ENCODE results near the gene FBXL13. TPM values are rescaled to one million over a fixed set of nuclear protein-coding genes. Genes with fewer than 3 reads are reported as not detected.
A peak's percentile ranks its signal among the peaks of the same experiment; 100 is the strongest.

Gene FBXL13
- total and polyA plus RNA-seq, 12 donors: 0.61 to 6.8 (median 2.7) TPM

- Histone ChIP-seq H3K36me3 (replicated peaks in 1 of 2) (no peaks in the 10 kb centered on the region), H3K27me3 (no peaks in the 10 kb centered on the region), H3K4me1 (replicated peaks in 1 of 2) (no peaks in the 10 kb centered on the region), H3K4me3 (no peak overlapping the region), H3K9me3 (replicated peaks in 1 of 3) (peaks cover 0 to under 1% (median 0%) of the 10 kb centered on the region in 3 donors), H3K27ac (peak overlapping the region in 2 of 5 donors; percentile 15 to 45)
- TF ChIP-seq, protein P1, sequence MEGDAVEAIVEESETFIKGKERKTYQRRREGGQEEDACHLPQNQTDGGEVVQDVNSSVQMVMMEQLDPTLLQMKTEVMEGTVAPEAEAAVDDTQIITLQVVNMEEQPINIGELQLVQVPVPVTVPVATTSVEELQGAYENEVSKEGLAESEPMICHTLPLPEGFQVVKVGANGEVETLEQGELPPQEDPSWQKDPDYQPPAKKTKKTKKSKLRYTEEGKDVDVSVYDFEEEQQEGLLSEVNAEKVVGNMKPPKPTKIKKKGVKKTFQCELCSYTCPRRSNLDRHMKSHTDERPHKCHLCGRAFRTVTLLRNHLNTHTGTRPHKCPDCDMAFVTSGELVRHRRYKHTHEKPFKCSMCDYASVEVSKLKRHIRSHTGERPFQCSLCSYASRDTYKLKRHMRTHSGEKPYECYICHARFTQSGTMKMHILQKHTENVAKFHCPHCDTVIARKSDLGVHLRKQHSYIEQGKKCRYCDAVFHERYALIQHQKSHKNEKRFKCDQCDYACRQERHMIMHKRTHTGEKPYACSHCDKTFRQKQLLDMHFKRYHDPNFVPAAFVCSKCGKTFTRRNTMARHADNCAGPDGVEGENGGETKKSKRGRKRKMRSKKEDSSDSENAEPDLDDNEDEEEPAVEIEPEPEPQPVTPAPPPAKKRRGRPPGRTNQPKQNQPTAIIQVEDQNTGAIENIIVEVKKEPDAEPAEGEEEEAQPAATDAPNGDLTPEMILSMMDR (IDR thresholded peaks at IDR 0.05): no peak
- TF ChIP-seq POLR2A (IDR thresholded peaks at IDR 0.05): no peak
- 33 to 38% (median 37%) methylated on average over 3 of the region's 3 CpGs for WGBS, 4 donors
- intact Hi-C loops (cut with DNase I): no loop called here
- no peak for DNase-seq
Observed at GRCh38 chr7:103011650-103012049, 62.9 kb downstream of the FBXL13 start.

- WGBS, 4 donors: 85 to 88% methylated on average over 1 of the region's 1 CpG; no CpG with 5 or more reads in 2 of the 4 donors
- H3K4me1 ChIP-seq (replicated peaks in 1 of 2): no peaks in the 10 kb centered on the region
- no peak for TF ChIP-seq POLR2A (IDR thresholded peaks at IDR 0.05)
- TF ChIP-seq, protein P1 (IDR thresholded peaks at IDR 0.05): no peak
- H3K27ac ChIP-seq: no peak overlapping the region
- H3K27me3 ChIP-seq: no peaks in the 10 kb centered on the region
- no peak for DNase-seq
- no peaks in the 10 kb centered on the region for H3K36me3 ChIP-seq (replicated peaks in 1 of 2)
- no peak overlapping the region for H3K4me3 ChIP-seq
- intact Hi-C loops (cut with DNase I): no loop called here
- H3K9me3 ChIP-seq (replicated peaks in 1 of 3): peaks cover 0 to 4% (median 0%) of the 10 kb centered on the region in 3 donors
Observed at GRCh38 chr7:103010211-103010610, 64.4 kb downstream of the FBXL13 start.

GRCh38 chr7:103009466-103010185 is 65.0 kb downstream of the FBXL13 start:
- TF ChIP-seq, protein P1 (IDR thresholded peaks at IDR 0.05): no peak
- no peak for TF ChIP-seq POLR2A (IDR thresholded peaks at IDR 0.05)
- Histone ChIP-seq H3K36me3 (replicated peaks in 1 of 2) (no peaks in the 10 kb centered on the region), H3K4me1 (replicated peaks in 1 of 2) (no peaks in the 10 kb centered on the region), H3K4me3 (no peak overlapping the region), H3K27ac (no peak overlapping the region), H3K27me3 (no peaks in the 10 kb centered on the region), H3K9me3 (replicated peaks in 1 of 3) (peaks cover 0 to 4% (median 0%) of the 10 kb centered on the region in 3 donors)
- DNase-seq: no peak
- 67 to 79% (median 72%) methylated on average over 1 to 5 of the region's 5 CpGs; no CpG with 5 or more reads in 1 of the 4 donors for WGBS, 4 donors
- intact Hi-C loops (cut with DNase I): no loop called here

- Histone ChIP-seq H3K36me3 (replicated peaks in 1 of 2) (no peaks in the 10 kb centered on the region), H3K27me3 (no peaks in the 10 kb centered on the region), H3K4me1 (replicated peaks in 1 of 2) (no peaks in the 10 kb centered on the region), H3K27ac (no peak overlapping the region), H3K4me3 (no peak overlapping the region), H3K9me3 (replicated peaks in 1 of 3) (peaks cover 0 to 4% (median 0%) of the 10 kb centered on the region in 3 donors)
- intact Hi-C loops (cut with DNase I): no loop called here
- no peak for DNase-seq
- TF ChIP-seq, protein P1 (IDR thresholded peaks at IDR 0.05): no peak
- no peak for TF ChIP-seq POLR2A (IDR thresholded peaks at IDR 0.05)
- 88 to 100% (median 94%) methylated on average over 1 of the region's 1 CpG for WGBS, 4 donors
Observed at GRCh38 chr7:103003004-103003403, 71.6 kb downstream of the FBXL13 start.
